GM13977 (cell line): ENCODE data around the gene TBC1D10A.

ENCODE experiments used
- DNase-seq: peaks from one replicate; pipeline ENCODE4 v3.0.0; 2012; ENCODE audit warnings: low spot score
- CTCF ChIP-seq: IDR thresholded peaks from 2 replicates; pipeline ENCODE4 v1.5.1; 2012; ENCODE audit warnings: mild to moderate bottlenecking, control low read depth; ENCODE audit not compliant: insufficient read depth; ENCODE audit errors: extremely low read depth, missing control alignments
- in situ Hi-C: fragments of 300-500 bp; cut with MboI; formaldehyde crosslinking; loops from one replicate; pipeline ENCODE4 v1.12.0; 2022; ENCODE audit warnings: low sequenced_read_pairs, low pct_unique_long_range_greater_than_20kb, mixed read lengths, inconsistent platforms; ENCODE audit not compliant: unreplicated experiment

Gene TBC1D10A

GRCh38 chr22:30285846-30286200 is 40.9 kb downstream of the TBC1D10A start:
- DNase-seq = no peak
- no peak for TF ChIP-seq CTCF
- in situ Hi-C loops = loop anchor here (10.0 kb wide), 1 partner anchor 99 kb away; the partner anchor contains the start of gene RNF215

GRCh38 chr22:30285176-30285845 is 41.4 kb downstream of the TBC1D10A start:
- no peak for TF ChIP-seq CTCF
- no peak for DNase-seq

GRCh38 chr22:30284666-30285065 is 42.1 kb downstream of the TBC1D10A start:
- in situ Hi-C loops = loop anchor here (10.0 kb wide), 1 partner anchor 100 kb away; the partner anchor contains the start of gene RNF215
- no peak for DNase-seq
- TF ChIP-seq CTCF = no peak

More at GRCh38 chr22:30285176-30285845, 41.4 kb downstream of the TBC1D10A start:
- in situ Hi-C loops = loop anchor here (10.0 kb wide), 1 partner anchor 99 kb away; the partner anchor contains the start of gene RNF215

- no peak for TF ChIP-seq CTCF
- in situ Hi-C loops = loop anchor here (10.0 kb wide), 1 partner anchor 101 kb away; the partner anchor contains the start of gene RNF215
- no peak for DNase-seq
Observed at GRCh38 chr22:30284172-30284571, 42.6 kb downstream of the TBC1D10A start.

GRCh38 chr22:30283342-30283741 is 43.4 kb downstream of the TBC1D10A start:
- in situ Hi-C loops = loop anchor here (10.0 kb wide), 1 partner anchor 101 kb away; the partner anchor contains the start of gene RNF215
- TF ChIP-seq CTCF = no peak

GRCh38 chr22:30282616-30283046 is 44.1 kb downstream of the TBC1D10A start:
- in situ Hi-C loops = loop anchor here (10.0 kb wide), 1 partner anchor 102 kb away; the partner anchor contains the start of gene RNF215
- no peak for TF ChIP-seq CTCF
- DNase-seq = no peak

More at GRCh38 chr22:30283342-30283741, 43.4 kb downstream of the TBC1D10A start:
- no peak for DNase-seq
